Measurements from ENCODE around the gene PPP1R15B. TPM values are rescaled to one million over a fixed set of nuclear protein-coding genes. Genes with fewer than 3 reads are reported as not detected.
A peak's percentile ranks its signal among the peaks of the same experiment; 100 is the strongest.

PPP1R15B gene
- total RNA-seq, result 26.6 and 28.5 TPM in 2 replicates

- DNase-seq (ENCODE audit: low read depth), result no peak
- no peak for TF ChIP-seq CTCF (conservative IDR thresholded peaks at IDR 0.05; ENCODE audit: low read depth, low read length)
- peak within 1 kb of the TSS; percentile 88 for H3K4me3 ChIP-seq (ENCODE audit: low read depth, low read length)
Observed at GRCh38 chr1:204411451-204412204, at the start of gene PPP1R15B. PPP1R15B (minus strand) TSS chr1:204411817; CDS start chr1:204411411, 406 bp downstream.

GRCh38 chr1:204460346-204460745 is 48.7 kb upstream of the PPP1R15B start:
- no peak for DNase-seq (ENCODE audit: low read depth)
- TF ChIP-seq CTCF (conservative IDR thresholded peaks at IDR 0.05; ENCODE audit: low read depth, low read length), result no peak
- H3K4me3 ChIP-seq (ENCODE audit: low read depth, low read length), result no peak overlapping the region

- no peak for TF ChIP-seq CTCF (conservative IDR thresholded peaks at IDR 0.05; ENCODE audit: low read depth, low read length)
Observed at GRCh38 chr1:204459706-204460105, 48.1 kb upstream of the PPP1R15B start.

GRCh38 chr1:204457666-204458065 is 46.0 kb upstream of the PPP1R15B start:
- DNase-seq (ENCODE audit: low read depth), result no peak
- no peak overlapping the region for H3K4me3 ChIP-seq (ENCODE audit: low read depth, low read length)
- TF ChIP-seq CTCF (conservative IDR thresholded peaks at IDR 0.05; ENCODE audit: low read depth, low read length), result no peak

More at GRCh38 chr1:204459706-204460105, 48.1 kb upstream of the PPP1R15B start:
- H3K4me3 ChIP-seq (ENCODE audit: low read depth, low read length), result no peak overlapping the region
- DNase-seq (ENCODE audit: low read depth), result no peak

- TF ChIP-seq CTCF (conservative IDR thresholded peaks at IDR 0.05; ENCODE audit: low read depth, low read length), result no peak
- no peak overlapping the region for H3K4me3 ChIP-seq (ENCODE audit: low read depth, low read length)
- DNase-seq (ENCODE audit: low read depth), result no peak
Observed at GRCh38 chr1:204456826-204457442, 45.3 kb upstream of the PPP1R15B start.

GRCh38 chr1:204455831-204456145 is 44.2 kb upstream of the PPP1R15B start:
- TF ChIP-seq CTCF (conservative IDR thresholded peaks at IDR 0.05; ENCODE audit: low read depth, low read length), result no peak
- no peak for DNase-seq (ENCODE audit: low read depth)
- H3K4me3 ChIP-seq (ENCODE audit: low read depth, low read length), result no peak overlapping the region

Data from epithelial cell of proximal tubule (primary cell).